DND-41 (cell line): ENCODE results near the gene RAB3GAP2.
"Not testable (repeated sequence)": the region's sequence is repeated elsewhere in the genome, so short reads cannot be mapped to it uniquely, and the experiment has no call there.

Experiments
- ATAC-seq: fragments of 200-7000 bp; cut with Tn5 transposase; 3 replicates; pipeline ENCODE4 v1.9.1; 2021; ENCODE audit warnings: low read depth; ENCODE audit not compliant: insufficient read depth
- DNase-seq: peaks from one replicate; pipeline ENCODE4 v3.0.0-alpha.2; 2020
- H2AFZ ChIP-seq: 2 replicates; pipeline ENCODE4 v1.6.0; 2012; ENCODE audit warnings: low read depth, low read length
- H3K27ac ChIP-seq: 2 replicates; pipeline ENCODE4 v1.5.1; 2012; ENCODE audit warnings: low read length, inconsistent platforms
- H3K27me3 ChIP-seq: fragments of 200-600 bp; sonication (generic); 2 replicates; pipeline ENCODE4 v1.6.0; 2012; ENCODE audit warnings: low read length, mild to moderate bottlenecking, inconsistent platforms; ENCODE audit not compliant: insufficient read depth, poor library complexity
- H3K36me3 ChIP-seq: 2 replicates; pipeline ENCODE4 v1.5.1; 2012; ENCODE audit warnings: low read length, inconsistent platforms; ENCODE audit not compliant: insufficient read depth
- H3K4me1 ChIP-seq: 2 replicates; pipeline ENCODE4 v1.5.1; 2012; ENCODE audit warnings: mild to moderate bottlenecking, low read length; ENCODE audit not compliant: insufficient read depth
- H3K4me2 ChIP-seq: 2 replicates; pipeline ENCODE4 v1.6.0; 2012; ENCODE audit warnings: mild to moderate bottlenecking, moderate library complexity, low read length, inconsistent platforms; ENCODE audit not compliant: insufficient read depth
- H3K4me3 ChIP-seq, 2 experiments: fragments of 200-600 bp in 1 of 2; shearing (Covaris generic) in 1 of 2; 2 replicates each; pipeline ENCODE4 v1.5.1; 2012 to 2016; ENCODE audit warnings: inconsistent platforms in 2 of 2, low read length in 2 of 2, mild to moderate bottlenecking in 2 of 2, low read depth in 1 of 2, moderate library complexity in 1 of 2
- H3K79me2 ChIP-seq: 2 replicates; pipeline ENCODE4 v1.6.0; 2012; ENCODE audit warnings: low read length, inconsistent platforms; ENCODE audit not compliant: insufficient read depth
- H3K9ac ChIP-seq: 2 replicates; pipeline ENCODE4 v1.6.0; 2012; ENCODE audit warnings: low read depth, mild to moderate bottlenecking, inconsistent platforms, low read length, moderate library complexity
- H3K9me3 ChIP-seq: 2 replicates; pipeline ENCODE4 v1.5.1; 2012; ENCODE audit warnings: low read length, moderate library complexity, mild to moderate bottlenecking, inconsistent platforms; ENCODE audit not compliant: insufficient read depth, severe bottlenecking
- H4K20me1 ChIP-seq: 2 replicates; pipeline ENCODE4 v1.6.0; 2012; ENCODE audit warnings: low read length; ENCODE audit not compliant: insufficient read depth
- CTCF ChIP-seq: IDR thresholded peaks from 2 replicates; pipeline ENCODE4 v1.5.1; 2012; ENCODE audit warnings: borderline replicate concordance, low read length, moderate library complexity, mild to moderate bottlenecking; ENCODE audit not compliant: poor library complexity, severe bottlenecking; ENCODE audit errors: extremely low read depth
- EZH2 ChIP-seq: IDR thresholded peaks from 3 replicates; pipeline ENCODE4 v1.6.1; 2012; ENCODE audit warnings: borderline replicate concordance, low read depth, mild to moderate bottlenecking, moderate library complexity, low read length, inconsistent platforms; ENCODE audit not compliant: severe bottlenecking

RAB3GAP2 gene

GRCh38 chr1:220182656-220183055 lies 89.6 kb downstream of the RAB3GAP2 start:
- Histone ChIP-seq H3K4me3 (no peak overlapping the region), H3K36me3 (peaks cover 51% of the 10 kb centered on the region), H4K20me1 (no peaks in the 10 kb centered on the region), H3K9ac (no peak overlapping the region), H3K9me3 (no peaks in the 10 kb centered on the region), H3K79me2 (no peaks in the 10 kb centered on the region), H2AFZ (no peak overlapping the region), H3K4me1 (no peaks in the 10 kb centered on the region), H3K27me3 (no peaks in the 10 kb centered on the region), H3K4me2 (no peak overlapping the region), H3K27ac (no peak overlapping the region)
- no peak for ATAC-seq
- DNase-seq = no peak
- TF ChIP-seq CTCF (no peak), EZH2 (no peak)

GRCh38 chr1:220182111-220182510 lies 90.1 kb downstream of the RAB3GAP2 start:
- ATAC-seq = no peak
- no peaks in the 10 kb centered on the region for H3K9me3 ChIP-seq
- no peak overlapping the region for H3K4me3 ChIP-seq
- H3K9ac ChIP-seq = no peak overlapping the region
- no peaks in the 10 kb centered on the region for H3K27me3 ChIP-seq
- no peak overlapping the region for H2AFZ ChIP-seq
- H3K4me1 ChIP-seq = no peaks in the 10 kb centered on the region
- TF ChIP-seq EZH2 (no peak), CTCF (no peak)
- H3K36me3 ChIP-seq = peaks cover 49% of the 10 kb centered on the region
- H3K27ac ChIP-seq = no peak overlapping the region
- no peak for DNase-seq
- H4K20me1 ChIP-seq = no peaks in the 10 kb centered on the region
- H3K79me2 ChIP-seq = no peaks in the 10 kb centered on the region
- H3K4me2 ChIP-seq = no peak overlapping the region

GRCh38 chr1:220176540-220176939 lies 95.7 kb downstream of the RAB3GAP2 start:
- H2AFZ ChIP-seq = no peak overlapping the region
- H3K4me1 ChIP-seq = no peaks in the 10 kb centered on the region
- H3K36me3 ChIP-seq = peaks cover 47% of the 10 kb centered on the region
- H3K9me3 ChIP-seq = no peaks in the 10 kb centered on the region
- TF ChIP-seq EZH2 (no peak), CTCF (no peak)
- H3K9ac ChIP-seq = no peak overlapping the region
- no peak overlapping the region for H3K27ac ChIP-seq
- H3K27me3 ChIP-seq = no peaks in the 10 kb centered on the region
- H3K4me2 ChIP-seq = no peak overlapping the region
- no peaks in the 10 kb centered on the region for H3K79me2 ChIP-seq
- ATAC-seq = no peak
- no peak for DNase-seq
- no peak overlapping the region for H3K4me3 ChIP-seq
- H4K20me1 ChIP-seq = no peaks in the 10 kb centered on the region

- Histone ChIP-seq H3K79me2 (no peaks in the 10 kb centered on the region), H3K27me3 (no peaks in the 10 kb centered on the region), H3K4me3 (no peak overlapping the region), H3K36me3 (peaks cover 63% of the 10 kb centered on the region), H3K27ac (no peak overlapping the region), H3K9me3 (no peaks in the 10 kb centered on the region), H4K20me1 (no peaks in the 10 kb centered on the region), H3K4me1 (no peaks in the 10 kb centered on the region), H2AFZ (no peak overlapping the region), H3K9ac (no peak overlapping the region), H3K4me2 (no peak overlapping the region)
- no peak for TF ChIP-seq EZH2
- no peak for TF ChIP-seq CTCF
- no peak for ATAC-seq
- no peak for DNase-seq
Measured at GRCh38 chr1:220170836-220171526, 101.3 kb downstream of the RAB3GAP2 start.

GRCh38 chr1:220169887-220170286 lies 102.4 kb downstream of the RAB3GAP2 start:
- not testable (repeated sequence) for DNase-seq, H2AFZ ChIP-seq, H3K4me2 ChIP-seq, H3K9me3 ChIP-seq, H3K9ac ChIP-seq, H3K79me2 ChIP-seq, H3K4me1 ChIP-seq, H3K27ac ChIP-seq, H4K20me1 ChIP-seq, ATAC-seq, H3K4me3 ChIP-seq, H3K27me3 ChIP-seq
- H3K36me3 ChIP-seq = peaks cover 72% of the 10 kb centered on the region
